DMS79 (cell line): ENCODE data around the gene CABYR.
A peak's percentile ranks its signal among the peaks of the same experiment; 100 is the strongest.

Experiments used
- DNase-seq: peaks from one replicate; lab custom pipeline; 2025; lab: John Stamatoyannopoulos, UW

The CABYR gene, protein sequence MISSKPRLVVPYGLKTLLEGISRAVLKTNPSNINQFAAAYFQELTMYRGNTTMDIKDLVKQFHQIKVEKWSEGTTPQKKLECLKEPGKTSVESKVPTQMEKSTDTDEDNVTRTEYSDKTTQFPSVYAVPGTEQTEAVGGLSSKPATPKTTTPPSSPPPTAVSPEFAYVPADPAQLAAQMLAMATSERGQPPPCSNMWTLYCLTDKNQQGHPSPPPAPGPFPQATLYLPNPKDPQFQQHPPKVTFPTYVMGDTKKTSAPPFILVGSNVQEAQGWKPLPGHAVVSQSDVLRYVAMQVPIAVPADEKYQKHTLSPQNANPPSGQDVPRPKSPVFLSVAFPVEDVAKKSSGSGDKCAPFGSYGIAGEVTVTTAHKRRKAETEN

DNA sequence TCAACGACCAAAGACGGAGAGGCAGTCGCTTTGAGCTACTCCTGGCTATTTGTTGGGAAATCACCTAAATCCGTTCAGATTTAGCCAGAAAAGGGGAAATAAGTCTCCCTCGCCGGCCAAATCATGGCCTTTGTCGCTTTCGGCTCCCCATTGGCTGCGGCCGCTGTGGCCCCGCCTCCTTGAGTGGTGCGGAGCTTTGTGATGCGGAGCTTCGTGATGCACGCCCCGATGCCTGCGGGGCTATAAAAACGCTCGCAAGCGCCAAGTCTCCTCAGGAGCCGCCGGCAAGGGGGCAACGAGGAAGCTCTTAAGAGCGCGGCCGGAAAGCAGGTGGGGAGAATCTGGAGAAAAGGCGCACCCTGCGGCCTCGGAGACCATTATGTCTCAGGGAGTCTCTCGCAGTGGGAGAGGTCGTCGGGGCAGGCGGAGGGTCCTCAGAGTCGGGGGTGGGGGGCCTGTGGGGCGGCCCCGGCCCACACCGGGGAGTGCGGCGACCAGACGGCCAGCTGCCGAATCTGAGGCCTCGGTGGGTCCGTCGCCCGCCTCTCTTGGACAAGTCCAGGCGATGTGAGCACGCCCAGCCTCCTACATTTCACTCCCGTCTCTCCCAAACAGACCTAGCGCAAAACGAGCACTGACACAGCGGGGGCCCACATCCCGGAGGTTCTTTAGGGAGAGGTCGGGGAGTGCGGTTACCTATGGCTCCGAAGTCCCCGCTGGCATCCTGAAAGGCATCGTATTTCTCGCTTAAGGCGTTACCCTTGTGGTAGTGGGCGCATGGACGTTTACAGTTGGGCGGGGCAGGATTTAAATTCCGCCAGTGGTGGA, at the start of gene CABYR:
TSS of gene CABYR (plus strand) at position 274 of the 828 bp plus-strand sequence. CDS start 4,053 bp downstream, outside the sequence.
- DNase-seq: peak; percentile 83

GRCh38 chr18:24089076-24089475, 49.8 kb upstream of the CABYR start:
- DNase-seq: no peak

DNA sequence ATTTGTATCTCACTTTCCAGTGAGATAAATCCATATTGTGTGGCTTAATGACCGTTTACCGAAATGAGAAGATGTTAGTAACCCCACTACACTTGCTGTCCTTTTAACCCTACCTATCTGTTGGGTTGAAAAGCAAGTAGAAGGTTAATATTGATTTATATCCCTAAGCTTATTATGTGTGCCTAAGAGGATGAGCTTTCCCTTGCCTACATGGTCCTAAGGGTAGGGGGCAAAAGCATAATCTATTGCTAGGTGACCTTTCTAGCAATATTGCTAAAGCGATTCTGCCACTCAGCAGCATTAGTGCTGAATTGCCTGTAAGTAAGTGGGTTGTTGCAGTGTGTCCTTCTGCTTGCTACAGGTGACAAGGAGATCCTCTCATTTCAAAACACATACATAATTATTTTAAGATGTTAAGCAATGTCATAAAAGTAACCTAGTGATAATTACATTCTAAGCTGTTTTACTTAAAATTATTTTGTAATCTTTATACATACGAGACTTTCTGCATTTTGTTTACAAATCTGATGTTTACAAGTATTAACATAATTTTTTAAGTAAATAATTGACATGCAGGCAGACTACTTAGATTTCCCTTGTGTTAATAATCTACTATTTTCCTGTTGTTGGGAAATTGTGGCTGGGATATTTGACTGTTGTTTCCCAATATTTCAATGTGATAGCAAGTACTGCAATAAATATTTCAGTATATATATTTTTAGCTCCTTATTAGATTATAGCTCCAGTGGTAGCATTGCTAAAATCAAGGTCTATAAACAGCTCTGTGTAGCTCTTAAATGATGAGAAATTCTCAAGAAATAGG, 49.1 kb upstream of the CABYR start:
- no peak for DNase-seq

DNA sequence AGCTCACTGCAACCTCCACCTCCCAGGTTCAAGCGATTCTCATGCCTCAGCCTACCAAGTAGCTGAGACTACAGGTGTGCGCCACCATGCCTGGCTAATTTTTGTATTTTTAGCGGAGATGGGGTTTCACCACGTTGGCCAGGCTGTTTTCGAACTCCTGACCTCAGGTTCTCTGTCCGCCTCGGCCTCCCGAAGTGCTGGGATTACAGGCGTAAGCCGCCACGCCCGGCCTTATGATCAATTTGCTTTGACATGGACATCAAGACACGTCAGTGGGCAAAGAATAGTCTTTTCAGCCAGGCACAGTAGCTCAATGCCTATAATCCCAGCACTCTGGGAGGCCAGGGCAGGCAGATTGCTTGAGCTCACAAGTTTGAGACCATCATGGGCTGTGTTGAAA, 48.0 kb upstream of the CABYR start:
- no peak for DNase-seq

GRCh38 chr18:24094561-24094960, 44.3 kb upstream of the CABYR start:
- no peak for DNase-seq

- no peak for DNase-seq
These were observed 42.9 kb upstream of the CABYR start for GRCh38 chr18:24095976-24096375.

- DNase-seq: no peak
These were observed 35.4 kb upstream of the CABYR start for GRCh38 chr18:24103320-24104021.

GRCh38 chr18:24104486-24104885, 34.4 kb upstream of the CABYR start:
- DNase-seq: no peak

- no peak for DNase-seq
These were observed 30.2 kb upstream of the CABYR start for GRCh38 chr18:24108641-24109040.

- DNase-seq: no peak
These were observed 26.9 kb upstream of the CABYR start for GRCh38 chr18:24111936-24112335.

- DNase-seq: no peak
These were observed 26.4 kb upstream of the CABYR start for GRCh38 chr18:24112464-24112863.

- DNase-seq: no peak
These were observed 25.8 kb upstream of the CABYR start for GRCh38 chr18:24112874-24113615.

- DNase-seq: no peak
These were observed 23.8 kb upstream of the CABYR start for GRCh38 chr18:24114924-24115549.

DNA sequence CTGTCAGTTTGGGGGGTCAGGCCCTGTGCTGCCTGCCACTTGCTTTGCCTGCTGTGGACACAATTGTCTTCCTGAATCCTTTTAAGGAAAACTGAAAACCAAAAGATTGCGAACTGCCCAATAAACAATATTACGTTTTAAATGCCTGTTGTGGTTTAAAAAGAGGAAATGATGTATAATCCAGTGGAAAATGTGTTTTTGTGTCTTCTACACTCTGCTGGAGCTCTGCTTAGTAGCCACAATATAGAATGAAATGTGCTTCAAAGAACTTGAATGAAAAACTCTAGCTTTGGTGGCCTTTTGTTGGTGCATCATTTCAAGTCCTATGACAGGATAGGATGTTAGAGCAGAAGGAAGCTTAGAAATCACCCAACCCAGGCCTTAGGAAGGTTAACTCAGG, 23.2 kb upstream of the CABYR start:
- DNase-seq: no peak

DNA sequence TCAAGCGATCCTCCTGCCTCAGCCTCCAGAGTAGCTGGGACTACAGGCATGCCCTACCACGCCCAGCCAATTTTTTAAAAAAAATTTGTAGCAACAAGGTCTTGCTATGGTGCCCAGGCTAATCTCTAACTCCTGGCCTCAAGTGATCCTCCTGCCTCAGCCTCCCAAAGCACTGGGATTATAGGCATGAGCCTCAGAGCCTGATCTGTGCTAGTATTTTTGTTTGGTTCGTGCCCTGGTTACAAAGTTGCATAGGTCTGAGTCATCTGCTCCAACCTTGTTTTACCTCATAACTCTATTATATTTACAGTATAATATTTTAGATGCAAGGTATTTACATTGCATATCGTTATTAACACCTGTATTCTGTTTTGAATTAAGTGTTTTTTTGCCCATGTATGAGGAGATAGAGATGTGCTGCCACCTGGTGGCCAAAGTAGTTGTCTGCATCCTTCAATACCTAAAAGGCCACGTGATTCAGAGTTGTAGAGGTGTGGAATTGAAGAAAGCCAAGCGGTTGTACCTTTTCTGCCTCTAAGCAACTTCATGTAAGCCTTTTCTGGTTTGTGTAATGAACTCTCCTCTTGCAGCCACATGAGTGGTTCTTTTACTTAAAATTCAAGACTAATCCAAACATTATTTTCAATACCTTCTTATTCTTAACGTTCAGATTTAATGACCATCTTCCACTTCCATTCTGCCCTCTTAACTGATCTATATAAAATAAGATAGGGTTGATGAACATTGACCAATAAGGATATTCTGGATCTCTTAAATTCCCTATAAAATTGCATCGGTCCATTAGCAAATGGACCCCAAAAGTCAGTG, 19.9 kb upstream of the CABYR start:
- DNase-seq: peak; percentile 35

DNA sequence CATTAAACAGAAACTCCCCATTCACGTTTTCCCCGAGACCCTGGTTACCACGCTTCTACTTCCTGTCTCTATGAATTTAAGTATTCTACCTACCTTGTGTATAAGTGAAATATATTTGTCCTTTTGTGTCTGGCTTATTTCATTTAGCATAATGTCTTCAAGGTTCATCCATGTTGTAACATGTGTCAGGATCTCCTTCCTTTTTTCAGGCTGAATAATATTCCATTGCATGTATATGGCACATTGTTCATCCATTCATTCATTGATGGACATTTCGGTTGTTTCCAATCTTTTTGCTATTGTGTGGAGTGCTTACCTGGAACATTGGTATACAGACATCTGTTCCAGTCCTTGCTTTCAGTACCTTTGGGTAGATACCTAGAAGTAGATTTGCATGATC, 18.2 kb upstream of the CABYR start:
- DNase-seq: no peak

DNA sequence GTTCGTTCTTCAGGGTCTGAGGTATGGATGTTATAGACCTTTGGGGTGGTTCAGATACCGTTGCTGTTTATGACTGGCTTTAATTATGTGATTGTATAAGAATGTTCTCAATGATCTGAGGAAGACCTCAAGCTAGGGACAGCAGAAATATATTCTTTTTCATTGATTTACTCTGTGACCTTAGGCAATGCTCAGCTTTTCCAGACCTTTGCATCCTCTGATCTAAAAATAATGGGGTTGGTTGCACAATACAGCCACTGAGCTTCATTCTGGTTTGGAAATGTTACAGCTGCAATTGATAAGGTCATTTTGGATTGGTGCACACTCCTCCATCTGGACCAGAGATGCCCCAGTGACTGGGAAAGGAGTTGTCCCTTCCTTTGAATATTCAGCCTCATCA, 17.2 kb upstream of the CABYR start:
- DNase-seq: no peak

DNA sequence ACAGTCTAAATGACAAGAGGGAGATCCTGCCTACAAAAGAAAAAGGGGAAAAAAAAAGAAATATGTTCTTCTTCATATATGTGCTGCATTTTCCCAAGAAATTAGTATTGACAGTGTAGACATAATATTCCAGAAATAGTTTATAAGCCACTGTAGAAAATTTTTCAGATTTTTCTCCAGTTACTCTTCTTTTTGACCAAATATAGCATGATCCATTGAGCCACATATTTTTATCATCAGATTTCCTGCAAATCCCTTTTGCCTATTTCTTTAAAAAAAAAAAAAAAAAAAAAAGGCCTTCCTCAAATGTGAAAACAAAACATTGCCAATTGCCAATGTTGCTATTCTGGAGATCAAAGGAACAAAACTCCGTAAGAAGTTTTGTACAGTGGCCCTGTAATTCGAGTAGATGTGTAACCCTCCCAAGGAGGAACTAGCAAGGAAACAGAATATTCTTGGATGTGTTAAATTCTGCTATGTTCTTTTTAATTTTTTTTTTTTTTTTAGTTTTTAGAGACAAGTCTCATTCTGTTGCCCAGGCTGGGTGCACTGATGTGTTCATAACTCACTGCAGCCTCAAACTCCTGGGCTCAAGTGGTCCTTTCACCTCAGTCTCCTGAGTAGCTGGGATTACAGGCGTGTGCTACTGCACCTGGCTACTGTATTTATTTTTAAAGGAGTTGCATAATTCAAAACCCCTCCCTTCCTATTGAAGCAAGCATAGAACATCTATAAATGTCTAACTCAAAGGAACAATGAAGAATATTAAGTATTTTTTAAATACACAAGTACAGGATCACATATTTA, 12.5 kb upstream of the CABYR start:
- DNase-seq: peak; percentile 44

GRCh38 chr18:24127735-24128134, 11.1 kb upstream of the CABYR start:
- DNase-seq: no peak
